ENCODE results near the gene TMEM192. TPM values are rescaled to one million over a fixed set of nuclear protein-coding genes. Genes with fewer than 3 reads are reported as not detected.
"Not testable (repeated sequence)": the region's sequence is repeated elsewhere in the genome, so short reads cannot be mapped to it uniquely, and the experiment has no call there.

The TMEM192 gene
- total and polyA plus RNA-seq, 7 donors: 4.7 to 12.5 (median 7.4) TPM

GRCh38 chr4:165101641-165102040 lies 11.0 kb downstream of the TMEM192 start:
- Histone ChIP-seq H3K4me1 (no peaks in the 10 kb centered on the region), H3K27ac (no peak overlapping the region), H3K4me3 (no peak overlapping the region), H3K9me3 (no peaks in the 10 kb centered on the region), H3K36me3 (peaks cover 0 to 46% (median 2%) of the 10 kb centered on the region in 4 donors), H3K27me3 (no peaks in the 10 kb centered on the region)
- intact Hi-C loops (cut with DNase I): no loop called here
- DNase-seq: no peak
- 80 to 84% methylated on average over 3 of the region's 3 CpGs for WGBS, 2 donors
- TF ChIP-seq, protein P1, sequence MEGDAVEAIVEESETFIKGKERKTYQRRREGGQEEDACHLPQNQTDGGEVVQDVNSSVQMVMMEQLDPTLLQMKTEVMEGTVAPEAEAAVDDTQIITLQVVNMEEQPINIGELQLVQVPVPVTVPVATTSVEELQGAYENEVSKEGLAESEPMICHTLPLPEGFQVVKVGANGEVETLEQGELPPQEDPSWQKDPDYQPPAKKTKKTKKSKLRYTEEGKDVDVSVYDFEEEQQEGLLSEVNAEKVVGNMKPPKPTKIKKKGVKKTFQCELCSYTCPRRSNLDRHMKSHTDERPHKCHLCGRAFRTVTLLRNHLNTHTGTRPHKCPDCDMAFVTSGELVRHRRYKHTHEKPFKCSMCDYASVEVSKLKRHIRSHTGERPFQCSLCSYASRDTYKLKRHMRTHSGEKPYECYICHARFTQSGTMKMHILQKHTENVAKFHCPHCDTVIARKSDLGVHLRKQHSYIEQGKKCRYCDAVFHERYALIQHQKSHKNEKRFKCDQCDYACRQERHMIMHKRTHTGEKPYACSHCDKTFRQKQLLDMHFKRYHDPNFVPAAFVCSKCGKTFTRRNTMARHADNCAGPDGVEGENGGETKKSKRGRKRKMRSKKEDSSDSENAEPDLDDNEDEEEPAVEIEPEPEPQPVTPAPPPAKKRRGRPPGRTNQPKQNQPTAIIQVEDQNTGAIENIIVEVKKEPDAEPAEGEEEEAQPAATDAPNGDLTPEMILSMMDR (IDR thresholded peaks at IDR 0.05): no peak
- TF ChIP-seq EP300 (IDR thresholded peaks at IDR 0.05) (no peak), POLR2A (IDR thresholded peaks at IDR 0.05) (no peak), POLR2AphosphoS5 (IDR thresholded peaks at IDR 0.05) (no peak)

GRCh38 chr4:165096776-165097175 lies 15.9 kb downstream of the TMEM192 start:
- no peaks in the 10 kb centered on the region for H3K9me3 ChIP-seq
- DNase-seq: no peak
- no peak overlapping the region for H3K4me3 ChIP-seq
- H3K27me3 ChIP-seq: no peaks in the 10 kb centered on the region
- 66 to 77% methylated on average over 2 of the region's 2 CpGs for WGBS, 2 donors
- peaks cover 0 to 77% (median 2%) of the 10 kb centered on the region in 4 donors for H3K36me3 ChIP-seq
- no peak overlapping the region for H3K27ac ChIP-seq
- no peaks in the 10 kb centered on the region for H3K4me1 ChIP-seq
- intact Hi-C loops (cut with DNase I): loop anchor here (10.0 kb wide), 1 partner anchor 322 kb away; no protein-coding TSS in a partner anchor
- TF ChIP-seq, protein P1 (IDR thresholded peaks at IDR 0.05): peak in 2 of 4 experiments; percentile 6 to 46
- no peak for TF ChIP-seq POLR2A (IDR thresholded peaks at IDR 0.05)

DNA sequence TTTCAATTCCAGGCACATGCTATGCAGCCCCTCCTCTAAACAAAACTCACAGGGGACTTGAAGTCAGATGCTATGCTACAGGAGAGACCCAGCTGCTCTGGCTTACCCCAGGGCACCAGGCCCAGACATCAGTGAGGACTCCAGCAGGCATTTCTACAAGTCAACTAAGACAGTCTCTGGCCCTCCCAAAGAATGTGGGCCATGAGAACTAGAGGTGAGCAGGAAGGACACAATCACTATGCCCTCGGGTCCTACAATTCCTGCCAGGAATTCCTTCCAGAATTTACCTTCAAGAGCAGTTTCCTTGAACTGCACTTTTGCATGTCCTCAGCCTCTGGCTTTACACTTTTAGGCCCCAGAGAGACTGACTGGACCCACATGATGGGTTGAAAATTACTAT lies 17.4 kb downstream of the TMEM192 start:
- H3K27me3 ChIP-seq: no peaks in the 10 kb centered on the region
- H3K4me1 ChIP-seq: no peaks in the 10 kb centered on the region
- intact Hi-C loops (cut with DNase I): loop anchor here (10.0 kb wide), 1 partner anchor 320 kb away; no protein-coding TSS in a partner anchor
- DNase-seq: no peak
- H3K9me3 ChIP-seq: no peaks in the 10 kb centered on the region
- TF ChIP-seq POLR2A (IDR thresholded peaks at IDR 0.05) (no peak), EP300 (IDR thresholded peaks at IDR 0.05) (no peak), POLR2AphosphoS5 (IDR thresholded peaks at IDR 0.05) (no peak)
- TF ChIP-seq, protein P1 (IDR thresholded peaks at IDR 0.05): no peak
- WGBS, 2 donors: 64 to 81% methylated on average over 1 of the region's 1 CpG
- no peak overlapping the region for H3K27ac ChIP-seq
- no peak overlapping the region for H3K4me3 ChIP-seq
- H3K36me3 ChIP-seq: peaks cover 0 to 62% (median 6%) of the 10 kb centered on the region in 4 donors

GRCh38 chr4:165094873-165095272 lies 17.8 kb downstream of the TMEM192 start:
- 94 to 99% methylated on average over 3 of the region's 3 CpGs for WGBS, 2 donors
- intact Hi-C loops (cut with DNase I): loop anchor here (10.0 kb wide), 1 partner anchor 320 kb away; no protein-coding TSS in a partner anchor

DNA sequence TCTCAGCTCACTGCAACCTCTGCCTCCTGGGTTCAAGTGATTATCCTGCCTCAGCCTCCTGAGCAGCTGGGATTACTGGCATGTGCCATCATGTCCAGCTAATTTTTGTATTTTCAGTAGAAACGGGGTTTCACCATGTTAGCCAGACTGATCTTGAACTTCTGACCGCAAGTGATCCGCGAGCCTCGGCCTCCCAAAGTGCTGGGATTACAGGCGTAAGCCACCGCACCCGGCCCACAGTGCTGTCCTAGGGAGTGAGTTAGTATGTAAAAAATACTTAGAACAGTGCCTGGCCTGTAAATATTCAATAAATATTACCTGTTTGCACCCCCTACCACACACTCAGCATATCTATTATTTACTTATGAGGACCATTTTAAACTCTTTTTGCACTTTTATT lies 20.5 kb downstream of the TMEM192 start:
- intact Hi-C loops (cut with DNase I): loop anchor here (10.0 kb wide), 1 partner anchor 317 kb away; no protein-coding TSS in a partner anchor
- DNase-seq, H3K4me3 ChIP-seq, H3K27me3 ChIP-seq, H3K4me1 ChIP-seq, H3K9me3 ChIP-seq, H3K27ac ChIP-seq: not testable (repeated sequence)
- H3K36me3 ChIP-seq: peaks cover 0 to 54% (median 11%) of the 10 kb centered on the region in 4 donors
- WGBS, 2 donors: 96 to 97% methylated on average over 8 of the region's 8 CpGs

More at GRCh38 chr4:165094873-165095272, 17.8 kb downstream of the TMEM192 start:
- DNase-seq: no peak
- TF ChIP-seq, protein P1 (IDR thresholded peaks at IDR 0.05): no peak
- TF ChIP-seq POLR2A (IDR thresholded peaks at IDR 0.05): no peak
- no peak for TF ChIP-seq POLR2AphosphoS5 (IDR thresholded peaks at IDR 0.05)
- no peak for TF ChIP-seq EP300 (IDR thresholded peaks at IDR 0.05)
- H3K4me1 ChIP-seq: no peaks in the 10 kb centered on the region
- no peaks in the 10 kb centered on the region for H3K27me3 ChIP-seq
- no peaks in the 10 kb centered on the region for H3K9me3 ChIP-seq
- no peak overlapping the region for H3K27ac ChIP-seq
- peaks cover 0 to 59% (median 6%) of the 10 kb centered on the region in 4 donors for H3K36me3 ChIP-seq
- H3K4me3 ChIP-seq: no peak overlapping the region

Measured in sigmoid colon (tissue), 7 donors.